Lower leg skin (tissue), 3 donors: Measurements from ENCODE around the gene WDR18.

Source experiments
- POLR2A ChIP-seq, 2 donors: fragments of 450-650 bp; IDR thresholded peaks; one replicate each; pipeline ENCODE4 v1.6.1; 2016 to 2017; ENCODE audit warnings: antibody characterized with exemption in 2 of 2, mild to moderate bottlenecking in 1 of 2, moderate library complexity in 1 of 2
- TF ChIP-seq, protein P1 (sequence below), 3 donors: fragments of 450-650 bp; IDR thresholded peaks; one replicate each; pipeline ENCODE4 v1.5.1; 2016; ENCODE audit warnings: antibody characterized with exemption in 3 of 3, mild to moderate bottlenecking in 3 of 3, moderate library complexity in 2 of 3

GRCh38 chr19:1008268-1009040, 24.3 kb downstream of the WDR18 start:
- no peak for TF ChIP-seq POLR2A (IDR thresholded peaks at IDR 0.05)
- TF ChIP-seq, protein P1, sequence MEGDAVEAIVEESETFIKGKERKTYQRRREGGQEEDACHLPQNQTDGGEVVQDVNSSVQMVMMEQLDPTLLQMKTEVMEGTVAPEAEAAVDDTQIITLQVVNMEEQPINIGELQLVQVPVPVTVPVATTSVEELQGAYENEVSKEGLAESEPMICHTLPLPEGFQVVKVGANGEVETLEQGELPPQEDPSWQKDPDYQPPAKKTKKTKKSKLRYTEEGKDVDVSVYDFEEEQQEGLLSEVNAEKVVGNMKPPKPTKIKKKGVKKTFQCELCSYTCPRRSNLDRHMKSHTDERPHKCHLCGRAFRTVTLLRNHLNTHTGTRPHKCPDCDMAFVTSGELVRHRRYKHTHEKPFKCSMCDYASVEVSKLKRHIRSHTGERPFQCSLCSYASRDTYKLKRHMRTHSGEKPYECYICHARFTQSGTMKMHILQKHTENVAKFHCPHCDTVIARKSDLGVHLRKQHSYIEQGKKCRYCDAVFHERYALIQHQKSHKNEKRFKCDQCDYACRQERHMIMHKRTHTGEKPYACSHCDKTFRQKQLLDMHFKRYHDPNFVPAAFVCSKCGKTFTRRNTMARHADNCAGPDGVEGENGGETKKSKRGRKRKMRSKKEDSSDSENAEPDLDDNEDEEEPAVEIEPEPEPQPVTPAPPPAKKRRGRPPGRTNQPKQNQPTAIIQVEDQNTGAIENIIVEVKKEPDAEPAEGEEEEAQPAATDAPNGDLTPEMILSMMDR (IDR thresholded peaks at IDR 0.05): no peak
